ENCODE measurements around the gene KRTAP5-9. TPM values are rescaled to one million over a fixed set of nuclear protein-coding genes. Genes with fewer than 3 reads are reported as not detected.

The KRTAP5-9 gene
- total and polyA plus RNA-seq, 9 of the 15 experiments (the other 6 are each of a cell fraction or from before 2014, with no cell fraction given): not detected

- no peak for TF ChIP-seq ZNF316 (IDR thresholded peaks at IDR 0.05)
- no peak for TF ChIP-seq FOSL1 (tag; conservative IDR thresholded peaks at IDR 0.05)
- TF ChIP-seq TCF15 (CRISPR knock-in tag; IDR thresholded peaks at IDR 0.05): no peak
- no peak for TF ChIP-seq BDP1 (IDR thresholded peaks at IDR 0.05; ENCODE audit: insufficient read depth, insufficient read length)
- TF ChIP-seq ERF (CRISPR knock-in tag; IDR thresholded peaks at IDR 0.05): no peak
- no peak for TF ChIP-seq NR0B1 (IDR thresholded peaks at IDR 0.05; ENCODE audit: partially characterized antibody)
- no peak for TF ChIP-seq CBX2 (IDR thresholded peaks at IDR 0.05; ENCODE audit: insufficient read depth, low read length, poor library complexity, severe bottlenecking)
- TF ChIP-seq YY1 (IDR thresholded peaks at IDR 0.05; ENCODE audit: borderline replicate concordance in 1 of 3, control insufficient read depth in 1 of 3, extremely low read depth in 1 of 3, insufficient read depth in 3 of 3, insufficient read length in 1 of 3, insufficient replicate concordance in 2 of 3, low read depth in 1 of 3, low read length in 2 of 3): no peak
- TF ChIP-seq HNRNPH1 (optimal IDR thresholded peaks at IDR 0.05; ENCODE audit: low read depth, low read length): no peak
- no peak for TF ChIP-seq TRIM25 (IDR thresholded peaks at IDR 0.05; ENCODE audit: borderline replicate concordance)
- no peak for TF ChIP-seq ZNF253 (CRISPR knock-in tag; conservative IDR thresholded peaks at IDR 0.05)
- TF ChIP-seq ZNF512 (tag; IDR thresholded peaks at IDR 0.05): no peak
- TF ChIP-seq E2F3 (CRISPR knock-in tag; IDR thresholded peaks at IDR 0.05): no peak
- no peak for TF ChIP-seq SMAD1 (IDR thresholded peaks at IDR 0.05; ENCODE audit: low read depth, low read length, partially characterized antibody)
- TF ChIP-seq STAG1 (CRISPR knock-in tag; IDR thresholded peaks at IDR 0.05; ENCODE audit: borderline replicate concordance): no peak
These were observed 48.7 kb upstream of the KRTAP5-9 start (continued) for GRCh38 chr11:71499546-71499945.
